HG03064 (cell line): Measurements from ENCODE around the gene GTF2I.
"Not testable (repeated sequence)": the region's sequence is repeated elsewhere in the genome, so short reads cannot be mapped to it uniquely, and the experiment has no call there.

Experiments used
- ATAC-seq: cut with Tn5 transposase; IDR thresholded peaks from one replicate; pipeline ENCODE4 v1.9.1; 2021; ENCODE audit warnings: low read depth; ENCODE audit not compliant: unreplicated experiment

GTF2I gene

GRCh38 chr7:74708569-74709275 is 51.2 kb downstream of the GTF2I start:
- ATAC-seq = no peak

GRCh38 chr7:74709880-74710671 is 52.6 kb downstream of the GTF2I start:
- no peak for ATAC-seq

GRCh38 chr7:74713567-74713966 is 56.0 kb downstream of the GTF2I start:
- no peak for ATAC-seq

DNA sequence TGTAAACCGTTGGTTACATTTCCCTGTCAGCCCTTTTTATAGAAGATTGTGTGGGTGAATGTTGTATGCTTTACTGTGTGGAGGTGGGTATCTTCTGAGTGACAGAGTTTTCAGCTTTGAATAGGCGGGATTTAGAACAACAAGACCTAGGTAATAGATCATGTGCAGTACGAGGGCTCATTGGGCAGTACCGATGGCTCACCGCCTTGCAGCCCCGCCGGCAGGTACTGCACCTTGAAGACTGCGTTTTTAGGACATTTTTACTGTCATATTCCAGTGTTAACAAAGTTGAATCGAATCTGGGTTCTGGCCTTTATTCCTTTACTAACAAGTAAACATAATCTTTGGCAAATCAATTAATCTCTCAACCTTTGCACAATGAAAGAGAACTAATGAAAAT is 60.4 kb downstream of the GTF2I start:
- no peak for ATAC-seq

- ATAC-seq = no peak
Observed at GRCh38 chr7:74718336-74718735, 60.8 kb downstream of the GTF2I start.

DNA sequence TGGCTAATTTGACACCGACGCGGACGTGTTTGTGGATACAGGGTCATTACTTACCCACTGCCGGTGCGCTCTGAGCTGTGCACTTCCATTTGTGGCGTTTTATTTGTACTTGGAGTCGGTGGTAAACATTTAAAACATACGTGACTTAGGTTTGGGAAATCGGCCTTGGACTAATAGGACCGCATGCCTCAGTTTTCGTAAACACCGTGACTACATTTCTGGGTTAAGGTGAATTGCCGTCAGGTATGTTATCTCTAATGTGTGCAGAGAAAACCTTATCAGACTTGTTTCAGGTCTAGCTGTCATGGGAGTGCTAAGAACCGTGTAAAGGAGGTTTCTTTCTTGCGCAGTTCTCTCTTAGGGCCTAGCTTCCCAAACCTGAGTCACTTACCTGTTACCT is 64.6 kb downstream of the GTF2I start:
- ATAC-seq = no peak

- no peak for ATAC-seq
Observed at GRCh38 chr7:74725840-74726239, 68.3 kb downstream of the GTF2I start.

GRCh38 chr7:74726309-74727101 is 69.0 kb downstream of the GTF2I start:
- no peak for ATAC-seq

DNA sequence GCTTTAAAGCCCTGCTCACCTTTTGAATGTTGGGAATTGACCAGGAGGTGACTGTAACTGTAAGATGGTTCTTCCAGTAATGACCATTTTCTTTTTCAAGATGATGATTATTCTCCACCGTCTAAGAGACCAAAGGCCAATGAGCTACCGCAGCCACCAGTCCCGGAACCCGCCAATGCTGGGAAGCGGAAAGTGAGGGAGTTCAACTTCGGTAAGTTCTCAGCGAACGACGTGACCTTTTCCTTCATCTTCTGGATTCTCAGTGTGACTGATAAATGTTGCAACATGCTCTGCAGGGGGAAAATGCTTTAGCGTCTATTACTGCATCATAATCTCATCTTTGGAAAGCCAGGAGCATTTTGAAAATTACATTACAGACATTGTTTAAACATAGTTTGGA is 71.2 kb downstream of the GTF2I start:
- ATAC-seq = not testable (repeated sequence)

GRCh38 chr7:74730186-74730585 is 72.7 kb downstream of the GTF2I start:
- ATAC-seq = not testable (repeated sequence)

DNA sequence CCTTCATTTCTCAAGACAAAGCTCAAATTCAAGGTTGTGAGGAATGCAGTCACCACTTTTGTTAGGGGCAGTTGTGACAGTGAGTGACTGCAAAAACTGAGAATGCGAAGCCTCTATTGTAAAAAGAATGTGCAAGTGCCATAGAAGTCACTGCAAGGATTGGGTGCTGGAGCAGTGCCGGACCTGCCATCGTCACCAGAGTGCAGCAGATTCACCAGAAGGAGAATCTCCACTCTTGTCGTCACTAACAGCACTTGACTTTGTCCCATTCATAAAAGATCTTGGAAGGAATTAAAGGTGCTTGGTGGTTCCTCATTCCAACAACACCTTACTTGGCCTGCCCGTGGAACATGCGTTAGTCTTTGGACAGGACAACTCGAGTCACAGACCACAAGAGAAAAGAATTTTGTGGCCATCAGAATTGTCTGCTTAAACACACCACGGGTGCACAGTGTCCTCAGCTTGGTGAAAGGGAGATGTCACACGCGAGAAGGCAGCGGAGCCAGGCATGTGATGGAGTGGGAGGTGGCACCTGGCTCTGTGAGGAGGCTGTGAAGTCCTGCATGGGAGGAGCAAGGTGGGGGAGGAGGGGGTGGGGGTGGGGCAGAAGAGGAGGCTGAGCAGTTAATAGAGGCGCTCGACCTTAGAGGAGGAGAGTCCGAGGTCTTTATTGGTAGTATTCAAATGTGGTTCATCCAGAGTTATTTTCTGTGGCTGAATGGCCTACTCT is 82.6 kb downstream of the GTF2I start:
- not testable (repeated sequence) for ATAC-seq

DNA sequence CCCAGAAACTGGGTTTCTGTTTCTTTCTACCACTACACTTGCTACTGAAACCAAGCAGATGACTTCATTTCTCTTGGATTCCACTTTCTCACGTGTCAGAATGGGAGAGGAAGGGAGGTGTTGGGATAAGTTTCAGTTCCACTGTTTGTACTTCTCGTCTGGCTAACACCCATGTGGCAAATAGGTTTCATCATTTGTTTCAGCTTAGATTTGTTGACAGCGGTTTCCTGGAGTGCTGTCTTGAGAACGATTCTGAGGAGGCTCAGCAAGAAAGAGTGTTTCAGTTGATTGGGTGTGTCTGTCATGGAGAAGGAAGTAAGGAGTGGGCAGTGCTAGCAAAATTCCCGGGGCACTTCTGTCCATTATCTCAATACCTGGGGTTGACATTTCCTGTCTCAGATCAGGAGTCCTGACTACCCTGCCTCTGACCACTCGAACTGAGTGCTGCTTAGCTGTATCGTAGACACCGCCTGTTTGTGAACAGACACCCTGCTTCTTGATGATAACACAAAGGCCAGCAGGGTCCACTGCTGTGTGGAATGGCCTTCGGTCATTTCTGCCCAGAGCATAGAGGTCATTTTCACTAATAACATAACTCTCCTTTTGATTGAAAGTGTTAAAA is 86.5 kb downstream of the GTF2I start:
- ATAC-seq = not testable (repeated sequence)

- not testable (repeated sequence) for ATAC-seq
Observed at GRCh38 chr7:74753921-74754482, 96.5 kb downstream of the GTF2I start.

- not testable (repeated sequence) for ATAC-seq
Observed at GRCh38 chr7:74756673-74757072, 99.2 kb downstream of the GTF2I start.

GRCh38 chr7:74758268-74758667 is 100.8 kb downstream of the GTF2I start:
- ATAC-seq = not testable (repeated sequence)

DNA sequence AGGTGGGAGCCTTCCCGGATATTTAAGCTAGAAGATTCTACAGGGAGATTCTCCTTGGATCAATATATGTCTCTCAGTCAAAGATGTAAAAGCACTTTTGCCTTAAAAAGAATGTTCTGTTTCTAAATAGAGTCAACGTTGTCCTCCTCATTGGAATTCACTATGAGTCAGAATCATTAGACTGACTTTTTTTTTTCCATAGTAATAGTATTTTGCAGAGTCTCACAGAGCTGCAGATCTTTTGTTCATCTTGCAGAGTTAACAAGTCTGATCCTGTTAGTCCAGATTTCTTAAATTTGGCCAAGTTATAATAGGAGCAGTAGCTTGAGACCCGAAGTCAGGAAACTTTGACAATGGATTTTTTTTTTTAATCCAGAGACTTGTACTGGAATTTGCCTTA is 101.5 kb downstream of the GTF2I start:
- ATAC-seq = not testable (repeated sequence)

GRCh38 chr7:74765205-74765918 is 107.8 kb downstream of the GTF2I start:
- not testable (repeated sequence) for ATAC-seq

- not testable (repeated sequence) for ATAC-seq
Observed at GRCh38 chr7:74766509-74766908, 109.0 kb downstream of the GTF2I start.

DNA sequence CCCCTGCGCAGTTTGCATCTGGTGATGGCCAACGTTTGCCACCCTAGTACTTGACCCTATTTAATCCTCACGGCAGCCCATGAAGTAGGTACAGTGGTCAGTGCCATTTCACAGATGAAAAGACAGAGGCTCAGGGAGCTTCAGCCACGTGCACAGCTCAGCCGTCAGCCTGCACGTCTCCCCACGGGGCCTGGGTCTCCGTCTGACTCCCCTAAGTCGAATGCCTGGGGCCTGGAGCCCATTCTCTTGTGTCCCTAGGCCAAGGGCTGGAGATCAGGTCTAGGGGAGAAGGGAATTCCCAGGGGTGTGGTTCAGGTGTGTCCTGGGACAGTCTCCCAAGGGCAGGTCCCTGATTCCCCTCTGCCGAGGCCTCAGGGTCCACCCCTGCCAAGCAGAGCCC is 109.5 kb downstream of the GTF2I start:
- not testable (repeated sequence) for ATAC-seq
